Endothelial cell of umbilical vein (primary cell): ENCODE results near the gene GULP1. TPM values are rescaled to one million over a fixed set of nuclear protein-coding genes. Genes with fewer than 3 reads are reported as not detected.

Experiments used
- BruUV-seq: library from RNA; stranded (reverse); fragments of 400-500 nt; replicated peaks from 2 replicates; lab custom pipeline; 2021; lab: Mats Ljungman, UMichigan
- CTCF ChIA-PET: fragments of 300-600, 350-600 bp; sonication (Branson Sonifier 250); formaldehyde crosslinking; loops from one replicate; lab custom pipeline; 2021; ENCODE audit warnings: antibody characterized with exemption, inconsistent platforms; lab: Charles Lee
- POLR2A ChIA-PET: fragments of 300-600, 350-600 bp; sonication (Branson Sonifier 250); formaldehyde crosslinking; loops from one replicate; lab custom pipeline; 2021; ENCODE audit warnings: antibody characterized with exemption, inconsistent platforms; lab: Charles Lee
- DNase-seq: peaks from one replicate; pipeline ENCODE4 v3.0.0-alpha.2; 2011; ENCODE audit warnings: low read depth, low spot score
- FAIRE-seq: peaks from 2 replicates; lab custom pipeline; 2011; peaks lifted over from hg19 to GRCh38; lab: Jason Lieb, UNC
- H2AFZ ChIP-seq: 2 replicates; pipeline ENCODE4 v1.6.0; 2012; ENCODE audit warnings: low read depth, low read length, control low read depth, inconsistent platforms
- H3K27ac ChIP-seq: 2 replicates; pipeline ENCODE4 v1.5.1; 2011; ENCODE audit warnings: low read depth, mild to moderate bottlenecking, control low read depth, low read length, moderate library complexity; ENCODE audit not compliant: insufficient read depth
- H3K27me3 ChIP-seq, 2 experiments: 2 replicates each; pipeline versions ENCODE4 v1.6.0 to v1.6.1; 2011; ENCODE audit warnings: low read length in 2 of 2, mixed read lengths in 1 of 2; ENCODE audit not compliant: control insufficient read depth in 2 of 2, insufficient read depth in 2 of 2
- H3K36me3 ChIP-seq, 2 experiments: 2 replicates in 1 of 2; 3 replicates in 1 of 2; pipeline ENCODE4 v1.5.1; 2011; ENCODE audit warnings: low read length in 2 of 2, mild to moderate bottlenecking in 1 of 2, moderate library complexity in 1 of 2; ENCODE audit not compliant: control insufficient read depth in 2 of 2, insufficient read depth in 2 of 2; ENCODE audit errors: extremely low read depth in 1 of 2
- H3K4me1 ChIP-seq: 3 replicates; pipeline ENCODE4 v1.5.1; 2011; ENCODE audit warnings: mild to moderate bottlenecking, low read length; ENCODE audit not compliant: control insufficient read depth, insufficient read depth; ENCODE audit errors: extremely low read depth
- H3K4me2 ChIP-seq: 2 replicates; pipeline ENCODE4 v1.6.1; 2011; ENCODE audit warnings: low read length, control low read depth, mixed read lengths; ENCODE audit not compliant: insufficient read depth
- H3K4me3 ChIP-seq, 3 experiments: fragments of 200-600 bp in 1 of 3; sonication (generic), shearing (Covaris generic) in 1 of 3; replicated peaks in 1 of 3; 2 replicates each; pipeline ENCODE4 v1.5.1; 2011 to 2016; ENCODE audit warnings: control low read depth in 3 of 3, low read length in 3 of 3, mild to moderate bottlenecking in 2 of 3, inconsistent platforms in 1 of 3, low read depth in 1 of 3, moderate library complexity in 1 of 3; ENCODE audit not compliant: insufficient read depth in 1 of 3
- H3K79me2 ChIP-seq: 2 replicates; pipeline ENCODE4 v1.6.0; 2012; ENCODE audit warnings: low read length, inconsistent platforms; ENCODE audit not compliant: control insufficient read depth, insufficient read depth
- H3K9ac ChIP-seq: replicated peaks from 2 replicates; pipeline ENCODE3; 2011; ENCODE audit warnings: low read length, control low read depth; ENCODE audit not compliant: insufficient read depth; ENCODE audit errors: extremely low read depth
- H3K9me1 ChIP-seq: replicated peaks from 3 replicates; pipeline ENCODE4 v1.6.0; 2011; ENCODE audit warnings: mild to moderate bottlenecking, low read length; ENCODE audit not compliant: control insufficient read depth, insufficient read depth; ENCODE audit errors: extremely low read depth
- H3K9me3 ChIP-seq: replicated peaks from 2 replicates; pipeline ENCODE4 v1.5.1; 2012; ENCODE audit warnings: low read length, inconsistent platforms; ENCODE audit not compliant: control insufficient read depth, insufficient read depth
- H4K20me1 ChIP-seq: replicated peaks from 2 replicates; pipeline ENCODE3; 2011; ENCODE audit warnings: mild to moderate bottlenecking, low read length; ENCODE audit not compliant: control insufficient read depth, insufficient read depth; ENCODE audit errors: extremely low read depth
- CTCF ChIP-seq, 2 donors: IDR thresholded peaks; 1 replicate in 1 of 2; 2 replicates in 1 of 2; pipeline ENCODE4 v1.5.1; 2011; ENCODE audit warnings: low read length in 2 of 2, mild to moderate bottlenecking in 2 of 2, moderate library complexity in 2 of 2, control low read depth in 1 of 2, inconsistent platforms in 1 of 2, low read depth in 1 of 2; ENCODE audit not compliant: insufficient read depth in 1 of 2; ENCODE audit errors: extremely low read depth in 1 of 2
- EZH2 ChIP-seq: IDR thresholded peaks from 2 replicates; pipeline ENCODE4 v1.6.1; 2012; ENCODE audit warnings: borderline replicate concordance, low read depth, mild to moderate bottlenecking, moderate library complexity, low read length, inconsistent platforms; ENCODE audit not compliant: severe bottlenecking
- FOS ChIP-seq: IDR thresholded peaks from 2 replicates; pipeline ENCODE4 v1.6.1; 2011; ENCODE audit warnings: mild to moderate bottlenecking, low read length, moderate library complexity, borderline replicate concordance; ENCODE audit not compliant: insufficient read depth
- GATA2 ChIP-seq: IDR thresholded peaks from 2 replicates; pipeline ENCODE4 v1.7.0; 2011; ENCODE audit warnings: low read depth, mild to moderate bottlenecking, moderate library complexity, mixed read lengths, low read length; ENCODE audit not compliant: insufficient read length, insufficient read depth
- JUN ChIP-seq: IDR thresholded peaks from 2 replicates; pipeline ENCODE4 v1.6.1; 2011; ENCODE audit warnings: borderline replicate concordance, low read depth; ENCODE audit not compliant: insufficient read length, insufficient read depth
- MAX ChIP-seq: IDR thresholded peaks from 2 replicates; pipeline ENCODE4 v1.6.1; 2011; ENCODE audit not compliant: insufficient read depth, insufficient read length
- MYC ChIP-seq: IDR thresholded peaks from one replicate; pipeline ENCODE4 v1.6.1; 2011; ENCODE audit warnings: mild to moderate bottlenecking, low read depth, low read length
- POLR2A ChIP-seq: IDR thresholded peaks from 2 replicates; pipeline ENCODE4 v1.6.1; 2012; ENCODE audit warnings: low read depth, mild to moderate bottlenecking, control low read depth, low read length
- POLR2AphosphoS5 ChIP-seq: IDR thresholded peaks from 2 replicates; pipeline ENCODE4 v1.6.1; 2012; ENCODE audit warnings: low read depth, mild to moderate bottlenecking, control low read depth, low read length, moderate library complexity; ENCODE audit not compliant: insufficient read depth
- dilution Hi-C: fragments of 300-500 bp; cut with MboI; formaldehyde crosslinking; loops from one replicate; pipeline ENCODE4 v1.15.0; 2019; ENCODE audit warnings: low sequenced_read_pairs; ENCODE audit not compliant: extremely low pct_ligation_motif_present
- intact Hi-C: fragments of 100-400 bp; cut with micrococcal nuclease; formaldehyde crosslinking; loops from one replicate; pipeline ENCODE4 v1.10.0; 2022
- polyA plus RNA-seq, 4 experiments: library from polyadenylated mRNA; depleted of rRNA in 3 of 4; stranded (reverse) in 3 of 4; unstranded in 1 of 4; fragments of >200 nt; gene quantifications; 2 replicates each; pipeline versions ENCODE4 v1.2.1 to v1.2.3, GENCODE V29; 2011 to 2012; ENCODE audit warnings: missing spikeins in 1 of 4
- total RNA-seq: library from RNA; stranded (reverse); gene quantifications from 2 replicates; pipeline ENCODE4 v1.2.3, GENCODE V29; 2021

GULP1 gene
- total and polyA plus RNA-seq, 2 donors (not counting 3 experiments of a cell fraction or from before 2014, with no cell fraction given), result 24.4 to 53.8 TPM

- FAIRE-seq, result no peak
- CTCF ChIA-PET, result no interaction called here
These were observed 290.5 kb downstream of the GULP1 start for GRCh38 chr2:188582211-188582610.

More at GRCh38 chr2:188582211-188582610, 290.5 kb downstream of the GULP1 start:
- H3K4me2 ChIP-seq, result no peak overlapping the region
- DNase-seq, result no peak
- H3K9me1 ChIP-seq, result no peaks in the 10 kb centered on the region
- dilution Hi-C loops (no loop called here), intact Hi-C loops (no loop called here)
- no peaks in the 10 kb centered on the region for H3K36me3 ChIP-seq
- no peak overlapping the region for H3K4me3 ChIP-seq
- H3K9ac ChIP-seq, result no peak overlapping the region
- no peaks in the 10 kb centered on the region for H3K9me3 ChIP-seq
- no peaks in the 10 kb centered on the region for H3K79me2 ChIP-seq
- no peaks in the 10 kb centered on the region for H4K20me1 ChIP-seq
- POLR2A ChIA-PET, result no interaction called here
- no peak overlapping the region for H3K27ac ChIP-seq
- no peaks in the 10 kb centered on the region for H3K4me1 ChIP-seq
- no peaks in the 10 kb centered on the region for H3K27me3 ChIP-seq
- no TSS peak for BruUV-seq
- H2AFZ ChIP-seq, result no peak overlapping the region
- TF ChIP-seq EZH2 (no peak), FOS (no peak), MYC (no peak), JUN (no peak), GATA2 (no peak), CTCF (IDR thresholded peaks at IDR 0.05; ENCODE audit: extremely low read depth in 1 of 2, insufficient read depth in 1 of 2, low read depth in 1 of 2, low read length in 2 of 2) (no peak), POLR2A (no peak), MAX (no peak), POLR2AphosphoS5 (no peak)
